HPDE6-E6E7 (cell line): ENCODE data around the gene TNFRSF4.
"Not testable (repeated sequence)": the region's sequence is repeated elsewhere in the genome, so short reads cannot be mapped to it uniquely, and the experiment has no call there.

Experiments
- DNase-seq: peaks from one replicate; pipeline ENCODE4 v3.0.0; 2011; ENCODE audit warnings: missing footprints; ENCODE audit errors: extremely low spot score

The TNFRSF4 gene

DNA sequence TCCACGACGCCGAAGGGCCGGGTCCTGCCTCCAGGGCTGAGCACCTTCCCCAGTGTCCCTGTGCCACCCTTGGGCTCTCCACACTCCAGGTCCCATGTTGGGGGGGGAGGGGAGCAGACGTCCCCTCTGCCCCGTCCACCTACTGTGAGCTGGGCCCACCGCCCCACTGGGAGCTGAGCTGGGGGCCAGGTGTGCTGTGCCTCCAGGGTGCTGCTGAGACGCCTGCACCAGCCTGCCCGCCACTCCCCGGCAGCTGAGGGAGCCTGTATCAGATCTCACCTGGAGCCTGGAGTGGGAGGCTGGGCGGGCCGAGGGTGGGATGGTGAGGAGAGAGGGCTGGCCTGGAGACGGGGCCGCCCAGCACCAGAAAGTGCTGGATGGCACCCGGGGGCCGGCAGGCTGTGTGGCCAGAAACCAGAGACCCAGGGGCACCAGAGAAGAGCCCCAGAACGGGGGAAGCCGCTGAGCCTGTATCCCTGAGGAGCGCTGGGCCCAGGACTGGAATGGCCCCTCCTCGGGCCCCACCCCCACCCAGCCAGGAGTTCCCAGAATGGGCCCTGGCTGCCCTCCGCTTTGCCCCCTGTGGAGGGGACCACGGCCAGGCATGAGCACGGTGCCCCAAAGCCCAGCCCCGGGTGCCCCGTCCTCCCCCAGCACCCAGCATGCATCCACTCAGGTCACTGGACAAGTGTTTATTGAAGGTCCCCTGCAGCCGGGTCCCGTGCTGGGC, 11.0 kb downstream of the TNFRSF4 start:
- DNase-seq, result no peak

DNA sequence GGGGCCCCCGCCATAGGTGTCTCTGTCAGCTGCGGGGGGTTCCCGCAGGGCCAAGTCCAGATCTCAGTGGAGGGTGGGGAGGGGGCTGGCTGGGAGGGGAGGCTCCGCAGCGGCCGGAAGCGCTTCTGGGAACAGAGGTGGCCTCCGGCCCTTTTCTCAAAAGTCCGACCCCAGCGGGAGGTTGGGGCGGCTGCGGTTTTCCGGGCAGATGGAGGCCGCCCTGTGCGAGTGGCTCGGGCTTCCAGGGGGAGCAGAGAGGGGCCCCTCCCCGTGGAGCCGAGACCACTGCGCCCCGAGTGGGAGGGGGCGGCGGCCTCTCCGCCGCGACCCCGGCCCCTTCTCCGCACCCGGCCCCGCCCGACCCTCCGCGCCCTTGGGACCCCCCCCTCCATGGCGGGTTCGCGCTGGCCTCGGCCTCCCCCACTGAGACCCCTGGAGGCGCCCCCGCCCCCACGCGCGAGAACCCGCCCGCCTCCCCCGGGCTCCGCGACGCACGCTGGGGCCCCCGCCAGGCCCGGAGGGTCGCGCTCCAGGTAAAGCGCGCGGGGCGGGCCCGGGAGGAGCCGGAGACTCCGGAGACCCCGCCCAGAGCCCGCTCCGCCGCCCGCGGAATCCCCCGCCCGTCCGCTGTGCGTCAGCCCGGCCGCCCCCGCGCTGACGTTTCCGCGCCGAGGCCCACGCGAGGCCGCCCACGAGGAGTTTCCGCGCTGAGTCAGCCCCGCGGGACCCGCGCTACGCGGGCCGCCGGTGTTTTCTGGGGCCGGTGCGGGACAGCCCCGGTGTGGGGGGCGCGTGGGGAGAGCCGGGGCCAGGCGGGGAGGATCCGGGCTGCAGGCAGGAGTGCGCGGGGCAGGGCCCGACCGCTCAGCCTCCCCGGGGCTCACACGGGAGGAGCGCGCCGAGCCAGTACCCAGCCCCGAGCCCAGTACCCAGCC, 12.8 kb downstream of the TNFRSF4 start:
- DNase-seq, result no peak

DNA sequence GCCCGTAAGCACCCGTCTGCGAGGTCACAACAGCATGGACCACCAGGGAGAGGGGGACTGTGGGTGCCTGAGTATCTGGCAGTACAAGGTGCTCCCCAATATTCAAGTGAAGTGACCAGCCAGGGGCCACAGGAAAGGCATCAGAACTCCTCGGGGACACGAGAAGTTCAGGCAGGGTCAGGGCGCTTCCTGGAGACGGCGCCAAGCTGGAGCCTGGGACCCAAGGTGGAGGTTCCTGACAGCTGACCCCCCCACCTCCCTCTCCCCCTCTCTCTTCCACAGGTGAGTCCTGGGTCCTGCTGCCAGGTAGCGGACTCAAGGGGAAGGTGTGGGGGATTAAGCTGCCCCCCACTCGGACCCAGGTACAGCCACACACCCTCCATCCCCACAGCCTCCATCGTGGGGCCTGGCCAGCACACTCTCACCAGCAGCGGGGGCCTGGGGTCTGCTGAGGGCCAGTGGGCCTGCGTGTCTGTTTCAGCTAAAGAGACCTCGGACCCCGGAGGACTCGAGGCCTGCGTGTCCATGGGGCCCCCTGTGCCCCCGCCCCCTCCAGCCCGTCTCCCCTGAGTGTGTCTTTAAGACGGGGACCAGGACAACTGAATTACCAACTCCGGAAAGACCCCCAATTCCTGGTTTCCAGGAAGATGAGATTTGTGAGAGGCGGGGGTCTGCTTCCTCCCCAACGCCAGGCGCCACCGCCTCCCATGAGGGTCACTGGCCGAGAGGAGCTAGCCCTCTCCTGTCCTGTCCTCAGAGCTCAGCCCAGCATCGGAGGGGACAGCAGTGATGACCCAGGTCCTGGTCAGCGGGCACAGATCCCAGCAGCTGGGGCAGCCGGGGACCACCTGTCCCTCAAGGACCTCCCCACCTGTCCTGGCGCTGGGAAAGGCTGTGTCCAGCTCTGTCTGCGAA, 13.7 kb downstream of the TNFRSF4 start:
- DNase-seq, result no peak

DNA sequence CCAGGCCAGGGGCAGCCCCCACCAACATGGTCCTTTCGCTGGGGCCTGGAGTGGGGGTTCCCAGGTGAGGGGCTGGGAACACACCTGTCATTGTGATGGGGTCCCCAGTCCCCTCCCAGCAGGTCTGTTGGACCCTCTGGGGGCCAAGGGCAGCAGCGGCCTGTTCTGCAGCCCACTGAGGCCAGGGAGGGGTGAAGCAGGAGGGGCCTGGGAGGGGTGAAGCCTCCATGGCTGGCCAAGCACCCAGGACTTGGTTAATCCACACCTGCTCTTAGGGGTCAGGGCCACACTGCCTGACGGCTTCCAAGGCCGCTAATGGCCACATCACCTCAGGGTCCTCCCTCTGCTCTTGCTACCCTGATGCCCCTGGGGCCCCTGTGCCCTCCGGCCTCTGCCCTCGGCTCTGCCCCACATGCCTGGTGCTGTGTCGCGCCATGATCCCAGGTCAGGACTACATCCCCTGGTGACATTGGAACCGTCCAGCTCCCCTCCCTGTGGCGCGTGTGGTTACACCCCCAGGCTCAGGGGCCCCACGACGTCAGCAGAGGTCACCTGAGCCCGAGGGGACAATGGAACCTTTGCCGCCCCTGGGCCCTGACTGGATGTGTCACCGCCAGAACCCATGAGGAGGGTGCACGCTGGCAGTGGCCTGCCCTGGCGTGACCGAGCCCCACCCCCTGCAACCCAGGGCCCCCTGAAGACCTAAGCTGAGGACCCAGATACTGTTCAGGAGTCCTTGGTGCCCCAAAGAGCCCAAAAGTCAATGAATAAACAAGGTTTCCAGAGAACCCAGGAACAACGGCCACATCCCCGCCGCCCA, 14.6 kb downstream of the TNFRSF4 start:
- no peak for DNase-seq

DNA sequence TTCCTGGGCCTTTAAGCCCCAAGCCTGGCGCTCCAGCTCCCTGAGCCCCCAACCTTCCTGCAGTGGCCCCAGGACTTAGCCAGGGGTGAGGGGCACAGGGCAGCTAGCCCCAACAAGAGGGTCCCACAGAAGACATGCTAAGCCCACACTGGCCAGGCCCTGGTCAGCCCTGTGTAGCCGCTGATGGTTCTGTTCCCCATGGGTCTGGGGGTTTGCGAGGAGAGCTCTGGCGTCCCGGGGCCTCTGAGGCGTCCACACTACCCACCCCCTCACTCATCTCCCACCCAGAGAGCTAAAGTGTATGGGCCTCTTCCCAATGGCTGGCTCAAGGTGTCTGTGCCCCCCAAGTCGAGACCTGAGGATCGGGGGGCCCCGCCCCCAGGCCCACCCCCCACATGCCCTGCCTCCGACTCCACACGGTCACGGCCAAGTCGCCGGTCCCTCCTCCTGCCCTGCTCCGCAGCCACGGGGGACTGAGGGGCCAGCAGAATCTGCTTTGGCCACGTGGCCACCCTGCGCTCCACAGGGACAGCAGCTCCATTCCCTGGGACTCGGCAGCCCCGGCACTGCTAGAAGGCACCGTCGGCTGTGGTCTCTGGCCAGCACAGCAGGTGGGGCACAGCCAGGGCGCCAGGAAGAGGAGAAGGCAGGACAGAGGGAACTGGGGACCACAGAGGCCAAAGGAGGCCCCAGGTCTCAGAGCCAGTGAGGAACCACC, 15.4 kb downstream of the TNFRSF4 start:
- DNase-seq, result no peak

DNA sequence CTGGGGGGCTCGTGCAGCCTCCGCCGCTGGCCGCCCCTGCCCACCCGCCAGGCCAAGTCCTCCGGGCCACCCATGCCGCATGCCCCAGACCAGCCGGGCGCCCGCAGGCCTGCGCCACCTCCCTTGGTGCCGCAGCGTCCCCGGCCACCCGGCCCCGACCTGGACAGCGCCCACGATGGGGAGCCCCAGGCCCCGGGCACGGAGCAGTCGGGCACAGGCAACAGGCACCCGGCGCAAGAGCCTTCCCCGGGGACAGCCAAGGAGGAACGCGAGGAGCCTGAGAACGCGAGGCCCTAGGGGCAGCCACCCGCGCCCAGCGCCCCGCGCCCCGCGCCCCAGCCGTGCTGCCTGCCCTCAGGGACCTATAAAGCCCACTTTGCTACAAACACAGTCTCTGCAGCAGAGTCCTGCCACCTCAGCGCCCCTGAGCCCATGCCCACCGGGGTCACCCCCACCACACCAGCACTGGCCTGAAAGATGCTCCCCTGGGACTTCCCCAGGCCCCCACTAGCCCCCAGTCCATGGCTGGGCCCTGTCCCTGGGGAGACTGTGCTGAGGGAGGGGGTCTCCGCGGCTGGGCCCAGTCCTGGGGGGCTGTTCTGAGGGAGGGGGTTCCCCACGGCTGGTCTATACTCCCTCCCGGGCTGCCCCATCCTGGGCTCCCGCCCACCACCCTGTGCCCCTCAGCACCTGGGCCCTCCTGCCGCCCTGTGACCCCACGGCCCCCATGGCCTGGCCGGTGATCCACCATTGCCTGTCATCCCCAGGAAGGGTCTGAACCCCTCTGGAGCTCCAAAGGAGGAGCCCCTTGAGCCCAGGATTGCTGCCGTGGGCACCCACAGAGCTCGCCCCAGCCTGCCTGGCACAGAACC, 16.2 kb downstream of the TNFRSF4 start:
- no peak for DNase-seq

DNA sequence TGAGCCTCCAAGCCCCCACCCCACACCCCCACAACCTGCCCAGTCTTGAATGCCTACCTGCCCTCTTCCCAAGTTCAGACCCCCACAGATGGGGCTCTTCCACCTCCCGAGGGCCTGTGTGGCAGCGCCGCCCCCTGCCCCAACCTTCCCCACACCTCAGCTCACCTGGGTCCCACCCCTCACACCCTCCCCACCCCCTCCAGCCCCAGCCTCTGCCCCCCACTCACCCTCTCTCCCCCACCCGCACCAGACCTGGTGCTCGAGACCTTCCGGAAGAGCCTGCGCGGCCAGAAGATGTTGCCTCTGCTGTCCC, 16.8 kb downstream of the TNFRSF4 start:
- DNase-seq, result no peak

DNA sequence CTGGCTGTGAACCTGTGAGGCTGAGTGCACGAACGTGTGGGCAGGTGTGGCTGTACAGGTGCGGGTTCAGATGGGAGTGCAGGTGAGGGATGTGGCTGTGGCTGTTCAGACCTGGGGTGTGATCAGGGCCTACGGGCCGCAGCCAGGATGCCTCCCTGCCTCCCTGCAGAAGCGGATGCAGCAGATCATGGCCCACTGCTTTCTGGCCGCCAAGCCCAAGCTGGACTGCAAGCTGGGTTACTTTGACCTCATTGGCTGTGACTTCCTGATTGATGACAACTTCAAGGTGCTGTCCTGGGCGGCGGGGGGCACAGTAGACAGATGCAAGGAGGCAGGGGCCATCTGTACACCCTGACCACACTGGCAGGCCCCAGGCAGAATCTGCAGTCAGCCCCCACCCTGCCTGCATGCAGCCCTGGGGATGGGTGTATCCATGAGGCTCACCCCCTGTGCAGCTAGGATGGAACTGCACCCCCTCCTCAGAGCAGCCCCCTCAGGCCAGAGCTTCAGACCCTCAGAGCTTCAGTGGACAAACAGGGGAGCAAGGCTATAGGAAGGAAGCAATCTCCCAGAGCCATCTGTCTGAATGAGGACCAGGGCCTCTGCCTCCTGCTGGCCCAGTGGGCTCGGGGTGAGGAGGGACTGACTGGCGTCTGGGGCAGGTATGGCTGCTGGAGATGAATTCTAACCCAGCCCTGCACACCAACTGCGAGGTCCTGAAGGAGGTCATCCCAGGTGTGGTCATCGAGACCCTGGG, 17.3 kb downstream of the TNFRSF4 start:
- DNase-seq, result no peak

DNA sequence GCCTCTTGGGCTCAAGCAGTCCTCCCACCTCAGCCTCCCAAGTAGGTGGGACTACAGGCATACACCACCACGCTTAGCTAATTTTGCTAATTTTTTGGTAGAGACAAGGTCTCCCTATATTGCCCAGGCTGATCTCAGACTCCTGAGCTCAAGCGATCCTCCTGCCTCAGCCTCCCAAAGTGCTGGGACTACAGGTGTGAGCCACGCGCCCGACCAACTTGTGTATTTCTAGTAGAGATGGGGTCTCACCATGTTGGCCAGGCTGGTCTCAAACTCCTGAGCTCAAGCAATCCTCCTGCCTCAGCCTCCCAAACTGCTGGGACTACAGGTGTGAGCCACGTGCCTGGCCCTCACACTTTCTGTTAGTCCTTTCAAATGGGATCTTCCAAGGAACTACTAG, 18.2 kb downstream of the TNFRSF4 start:
- DNase-seq, result not testable (repeated sequence)

DNA sequence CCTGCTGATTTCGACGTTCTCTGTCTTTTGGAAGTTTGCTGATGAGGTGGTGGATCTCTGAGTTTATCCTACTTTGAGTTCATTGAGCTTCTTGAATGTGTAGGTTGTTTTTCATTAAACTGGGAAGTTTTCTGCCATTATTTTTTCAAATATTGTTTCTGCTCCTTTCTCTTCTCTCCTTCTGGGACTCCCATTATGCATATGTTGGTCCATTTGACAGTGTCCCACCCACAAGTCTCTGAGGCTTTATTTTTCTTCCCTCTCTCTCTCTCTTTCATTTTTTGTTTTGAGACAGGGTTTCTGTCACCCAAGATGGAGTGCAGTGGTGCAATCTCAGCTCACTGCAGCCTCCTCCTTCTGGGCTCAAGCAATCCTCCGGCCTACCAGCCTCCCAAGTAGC, 19.2 kb downstream of the TNFRSF4 start:
- no peak for DNase-seq

DNA sequence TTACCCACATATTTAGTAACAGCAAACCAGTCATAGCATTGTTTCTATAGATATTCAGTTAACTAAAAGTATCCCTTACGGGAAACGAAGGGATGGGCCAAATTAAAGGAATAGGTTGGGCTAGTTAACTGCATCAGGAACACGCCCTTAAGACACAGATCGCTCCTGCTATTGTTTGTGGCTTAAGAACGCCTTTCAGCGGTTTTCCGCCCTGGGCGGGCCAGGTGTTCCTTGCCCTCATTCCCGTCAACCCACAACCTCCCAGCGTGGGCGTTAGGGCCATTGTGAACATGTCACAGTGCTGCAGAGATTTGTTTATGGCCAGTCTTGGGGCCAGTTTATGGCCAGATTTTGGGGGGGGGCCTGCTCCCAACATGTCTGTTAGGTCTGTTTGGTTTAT, 22.2 kb downstream of the TNFRSF4 start:
- DNase-seq, result no peak

DNA sequence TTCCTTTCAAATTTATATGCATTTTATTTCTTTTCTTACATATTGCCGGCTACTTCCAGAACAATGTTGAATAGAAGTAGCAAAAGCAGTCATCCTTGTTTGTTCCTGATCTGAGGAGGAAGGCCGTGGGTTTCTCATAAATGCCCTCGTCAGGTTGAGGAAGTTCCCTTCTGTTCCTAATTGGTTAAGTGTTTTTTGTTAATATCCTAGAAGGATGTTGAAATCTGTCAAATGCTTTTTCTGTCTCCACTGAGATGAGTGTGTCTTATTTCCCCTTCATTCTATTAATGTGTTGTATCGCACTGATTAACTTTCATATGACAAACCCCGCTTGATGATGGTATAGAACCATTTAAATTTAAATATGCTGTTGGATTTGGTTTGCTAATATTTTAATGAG, 24.8 kb downstream of the TNFRSF4 start:
- DNase-seq, result no peak

DNA sequence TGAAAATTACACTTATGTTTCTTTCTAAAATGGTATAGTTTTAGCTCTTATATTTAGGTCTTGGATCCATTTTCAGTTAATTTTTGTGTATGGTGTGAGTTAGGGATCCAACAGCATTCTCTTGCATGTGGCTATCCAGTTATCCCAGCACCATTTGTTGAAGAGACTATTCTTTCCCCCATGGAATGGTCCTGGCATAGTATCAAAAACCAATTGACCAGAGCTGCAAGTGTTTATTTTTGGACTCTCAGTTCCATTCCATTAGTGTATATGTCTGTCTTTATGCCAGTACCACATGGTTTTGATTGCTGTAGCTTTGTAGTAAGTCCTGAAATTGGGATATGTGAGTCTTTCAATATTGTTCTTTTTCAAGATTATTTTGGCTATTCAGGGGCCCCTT, 26.0 kb downstream of the TNFRSF4 start:
- DNase-seq, result no peak

DNA sequence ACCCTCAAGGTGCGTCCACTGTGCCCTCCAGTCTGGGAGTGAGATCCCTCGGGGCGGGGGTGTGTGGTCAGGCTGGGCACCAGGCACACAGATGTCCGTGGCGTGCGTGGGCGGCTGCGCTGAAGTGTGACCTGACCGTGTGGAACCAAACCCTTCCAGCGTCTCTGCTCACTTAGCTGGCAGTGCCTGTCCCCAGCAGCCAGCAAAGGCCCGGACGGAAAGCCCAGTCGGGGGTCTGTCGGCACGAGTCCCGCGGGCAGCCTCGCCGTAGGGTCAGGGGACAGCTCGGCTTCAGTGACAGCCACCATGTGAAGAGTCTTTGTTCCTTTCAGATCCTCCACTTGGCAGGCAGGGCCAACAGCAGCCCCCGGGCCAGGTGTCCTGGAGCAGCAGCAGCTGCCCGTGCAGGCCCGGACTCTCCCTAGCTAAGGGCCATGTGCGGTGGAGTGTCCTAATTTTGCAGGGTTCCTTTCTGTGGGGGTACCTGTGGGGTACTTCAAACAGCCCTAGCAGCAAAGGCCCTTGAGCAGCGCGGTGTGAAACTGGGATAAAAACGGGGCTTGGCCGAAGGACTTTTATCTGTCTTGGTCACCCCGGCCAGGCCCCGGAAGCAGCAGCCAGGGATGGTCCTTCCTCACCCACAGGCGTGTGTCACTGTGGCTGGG, 28.7 kb downstream of the TNFRSF4 start:
- no peak for DNase-seq

DNA sequence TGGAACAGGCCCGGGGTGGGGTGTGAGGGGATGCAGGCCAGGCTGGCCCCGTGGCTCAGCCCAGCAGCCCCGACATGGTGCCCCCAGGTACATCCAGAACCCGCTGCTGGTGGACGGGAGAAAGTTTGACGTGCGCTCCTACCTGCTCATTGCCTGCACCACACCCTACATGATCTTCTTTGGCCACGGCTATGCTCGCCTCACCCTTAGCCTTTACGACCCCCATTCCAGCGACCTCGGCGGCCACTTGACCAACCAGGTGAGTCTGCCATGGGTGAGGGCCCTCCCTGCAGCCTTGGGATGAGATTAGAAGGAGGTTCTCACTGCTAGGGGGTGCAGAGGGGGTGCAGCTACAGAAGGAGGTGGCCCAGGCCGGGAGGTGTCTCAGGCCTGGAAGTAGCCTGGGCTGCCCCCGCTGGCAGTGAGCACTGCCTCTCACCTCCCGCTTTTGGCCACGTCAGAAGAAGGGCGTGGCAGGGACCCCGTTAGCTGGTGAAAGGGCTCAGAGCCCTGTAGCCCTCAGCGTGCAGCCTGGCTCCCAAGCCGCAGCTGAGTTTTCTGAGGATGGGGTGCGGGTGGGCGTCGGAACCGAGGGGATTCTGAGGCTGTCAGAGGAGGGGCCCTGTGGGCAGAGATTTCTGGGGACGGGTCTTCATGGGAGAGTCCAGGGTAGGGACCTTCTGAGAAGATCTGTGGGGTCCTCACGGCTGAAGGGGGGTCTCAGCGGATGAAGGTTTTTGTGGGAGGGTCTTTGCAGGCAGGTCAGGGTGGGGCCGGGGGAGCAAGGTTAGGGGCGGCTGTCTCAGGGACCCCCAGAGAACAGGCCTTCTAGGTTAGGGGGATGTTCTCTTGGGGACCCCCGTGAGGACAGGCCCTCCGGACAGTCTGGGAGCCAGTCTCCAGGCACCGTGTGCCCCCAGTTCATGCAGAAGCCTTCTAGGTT, 29.8 kb downstream of the TNFRSF4 start:
- DNase-seq, result no peak

DNA sequence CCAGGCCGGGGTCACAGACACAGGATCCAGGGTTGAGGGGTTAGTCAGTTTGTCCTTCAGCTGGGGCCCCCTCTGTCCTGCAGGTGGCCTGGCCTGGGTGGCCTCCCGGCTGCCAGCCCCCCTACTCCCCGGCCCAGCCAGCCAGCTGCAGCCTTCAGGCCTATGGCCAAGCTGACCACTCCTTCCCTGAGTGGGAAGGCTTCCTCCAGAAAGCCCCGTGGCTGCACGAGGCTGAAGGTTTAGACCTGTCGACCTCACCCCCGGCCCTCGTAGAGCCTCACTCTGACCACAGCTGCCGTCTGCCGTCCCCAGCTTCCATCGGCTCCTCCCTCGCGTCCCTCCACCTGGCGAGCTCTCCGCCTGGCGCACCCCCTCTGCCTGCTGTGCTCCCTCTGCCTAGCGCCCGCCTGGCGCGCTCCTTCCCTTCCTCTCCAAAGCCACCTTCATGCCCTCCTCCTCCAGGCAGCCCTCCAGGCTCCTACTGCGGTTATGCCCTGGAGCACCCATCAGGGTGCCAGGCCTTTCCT, 30.7 kb downstream of the TNFRSF4 start:
- no peak for DNase-seq
